Measurements from ENCODE around the gene NKX2-1. TPM values are rescaled to one million over a fixed set of nuclear protein-coding genes. Genes with fewer than 3 reads are reported as not detected.

Gene NKX2-1
- total RNA-seq, 3 donors from 2014 or later = not detected

DNA sequence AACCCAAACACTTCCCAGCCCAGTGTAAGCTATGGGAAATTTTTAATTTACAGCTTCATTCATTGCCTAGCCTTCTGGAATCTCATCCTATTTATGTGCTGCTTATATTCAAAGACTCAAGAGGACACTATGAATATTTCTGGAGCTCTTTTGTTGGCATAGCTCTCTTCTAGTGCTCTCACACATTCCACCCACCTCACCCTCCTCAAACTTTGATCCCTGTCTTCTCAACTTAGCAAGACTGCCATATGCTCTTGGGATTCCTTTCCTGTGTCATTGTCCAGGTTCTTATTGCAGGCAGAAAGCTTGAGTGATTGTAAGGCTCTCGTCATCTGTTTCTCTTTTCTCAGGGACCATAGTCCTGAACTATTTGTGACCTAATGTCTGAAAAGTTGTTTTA is 18.0 kb upstream of the NKX2-1 start:
- intact Hi-C loops (cut with DNase I, micrococcal nuclease) = no loop called here

DNA sequence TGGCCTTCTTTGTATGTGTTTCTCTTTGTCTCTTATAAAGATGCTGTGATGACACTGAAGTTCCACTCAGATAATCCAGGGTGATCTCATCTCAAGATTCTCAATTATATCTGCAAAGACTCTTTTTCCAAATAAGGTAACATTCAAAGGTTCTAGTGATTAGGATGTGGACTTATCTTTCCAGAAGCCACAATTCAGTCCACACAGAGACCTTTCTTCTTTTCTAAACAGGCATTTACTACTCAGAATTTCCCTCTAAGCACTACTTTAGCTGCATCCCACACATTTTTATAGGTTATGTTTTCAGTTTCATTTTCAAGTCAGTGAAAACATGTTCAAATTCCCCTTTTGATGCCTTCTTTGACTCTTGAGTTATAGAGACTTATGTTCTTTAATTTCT is 9.0 kb upstream of the NKX2-1 start:
- Histone ChIP-seq H3K9me3 (no peaks in the 10 kb centered on the region), H3K4me1 (ENCODE audit: low read depth) (no peaks in the 10 kb centered on the region), H3K4me3 (no peak overlapping the region), H3K36me3 (ENCODE audit: low read depth) (no peaks in the 10 kb centered on the region)
- TF ChIP-seq, protein P1, sequence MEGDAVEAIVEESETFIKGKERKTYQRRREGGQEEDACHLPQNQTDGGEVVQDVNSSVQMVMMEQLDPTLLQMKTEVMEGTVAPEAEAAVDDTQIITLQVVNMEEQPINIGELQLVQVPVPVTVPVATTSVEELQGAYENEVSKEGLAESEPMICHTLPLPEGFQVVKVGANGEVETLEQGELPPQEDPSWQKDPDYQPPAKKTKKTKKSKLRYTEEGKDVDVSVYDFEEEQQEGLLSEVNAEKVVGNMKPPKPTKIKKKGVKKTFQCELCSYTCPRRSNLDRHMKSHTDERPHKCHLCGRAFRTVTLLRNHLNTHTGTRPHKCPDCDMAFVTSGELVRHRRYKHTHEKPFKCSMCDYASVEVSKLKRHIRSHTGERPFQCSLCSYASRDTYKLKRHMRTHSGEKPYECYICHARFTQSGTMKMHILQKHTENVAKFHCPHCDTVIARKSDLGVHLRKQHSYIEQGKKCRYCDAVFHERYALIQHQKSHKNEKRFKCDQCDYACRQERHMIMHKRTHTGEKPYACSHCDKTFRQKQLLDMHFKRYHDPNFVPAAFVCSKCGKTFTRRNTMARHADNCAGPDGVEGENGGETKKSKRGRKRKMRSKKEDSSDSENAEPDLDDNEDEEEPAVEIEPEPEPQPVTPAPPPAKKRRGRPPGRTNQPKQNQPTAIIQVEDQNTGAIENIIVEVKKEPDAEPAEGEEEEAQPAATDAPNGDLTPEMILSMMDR (IDR thresholded peaks at IDR 0.05) = no peak
- ATAC-seq (no peak), DNase-seq (no peak)
- intact Hi-C loops (cut with DNase I, micrococcal nuclease) = no loop called here

More for the DNA sequence above, 18.0 kb upstream of the NKX2-1 start:
- DNase-seq (no peak), ATAC-seq (no peak)
- H3K4me3 ChIP-seq = no peak overlapping the region
- no peaks in the 10 kb centered on the region for H3K9me3 ChIP-seq
- TF ChIP-seq, protein P1 (IDR thresholded peaks at IDR 0.05) = no peak
- H3K36me3 ChIP-seq (ENCODE audit: low read depth) = no peaks in the 10 kb centered on the region
- no peaks in the 10 kb centered on the region for H3K4me1 ChIP-seq (ENCODE audit: low read depth)

DNA sequence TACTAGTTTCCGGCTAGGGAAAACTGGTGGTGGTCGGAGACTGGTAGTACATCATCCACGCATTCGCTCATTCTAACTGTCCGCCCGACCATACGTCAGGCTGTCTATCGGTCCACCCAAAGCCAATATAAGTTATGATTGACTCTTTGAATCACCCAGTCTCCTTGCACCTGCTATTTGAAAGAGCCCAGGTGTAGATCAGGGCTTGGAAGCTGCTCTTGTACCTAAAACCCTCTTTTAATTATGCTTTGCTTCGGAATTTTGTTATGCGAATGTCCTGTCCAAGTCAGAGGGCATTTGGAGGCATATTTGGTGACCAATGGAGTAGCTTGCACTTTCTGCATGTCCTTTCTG is 5.7 kb upstream of the NKX2-1 start:
- no peak overlapping the region for H3K4me3 ChIP-seq
- intact Hi-C loops (cut with DNase I, micrococcal nuclease) = no loop called here
- ATAC-seq = no peak

DNA sequence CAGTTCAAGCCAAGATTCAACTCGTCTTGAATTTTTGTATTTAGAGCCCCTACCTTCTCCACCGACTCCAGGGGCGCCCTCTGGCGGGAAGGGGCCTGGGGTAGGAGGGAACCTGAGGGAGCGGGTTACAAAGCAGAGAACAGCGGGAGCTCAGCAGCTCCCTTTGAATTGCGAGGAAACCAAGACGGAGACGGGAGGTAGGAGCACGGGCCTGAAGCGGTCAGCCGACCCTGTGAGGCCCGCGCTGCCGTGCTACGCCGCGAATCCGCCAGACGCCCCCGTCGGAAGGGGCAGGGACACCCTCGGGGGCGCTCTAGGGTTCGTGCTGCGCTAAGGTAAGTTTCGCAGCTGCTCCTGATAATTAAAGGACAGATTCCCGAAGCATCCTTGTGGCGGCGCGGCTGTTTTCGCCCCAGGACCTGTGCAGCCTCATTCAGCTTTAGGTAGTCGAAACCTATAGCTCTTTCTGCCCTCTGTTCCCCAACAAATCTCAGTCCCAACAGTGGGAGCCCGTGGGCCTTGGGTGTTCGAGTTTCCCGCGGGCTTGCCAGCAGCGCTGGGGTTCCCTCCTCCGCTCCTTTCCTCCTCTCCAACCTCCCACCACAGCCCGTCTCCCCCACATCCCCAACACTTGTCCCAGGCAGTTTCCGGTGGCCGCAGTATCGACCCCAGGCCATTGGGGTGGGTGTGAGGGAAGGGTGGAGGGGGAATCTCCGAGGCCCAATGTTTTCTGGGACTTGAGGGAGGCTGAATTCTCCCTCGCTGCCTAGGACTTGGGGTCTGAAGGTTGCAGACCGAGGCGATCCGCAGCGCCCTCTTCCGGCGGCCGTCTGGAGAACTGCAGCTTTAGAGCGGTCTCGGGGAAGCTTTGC is 5.1 kb upstream of the NKX2-1 start:
- TF ChIP-seq, protein P1 (IDR thresholded peaks at IDR 0.05) = peak; percentile 28
- no peaks in the 10 kb centered on the region for H3K36me3 ChIP-seq (ENCODE audit: low read depth)
- peak; percentile 66 for ATAC-seq
- peak in 2 of 3 donors; percentile 54 to 62 for DNase-seq
- H3K4me3 ChIP-seq = no peak overlapping the region
- H3K4me1 ChIP-seq (ENCODE audit: low read depth) = peaks cover 9% of the 10 kb centered on the region
- H3K9me3 ChIP-seq = no peaks in the 10 kb centered on the region
- intact Hi-C loops (cut with DNase I, micrococcal nuclease) = no loop called here

More for the DNA sequence above, 5.7 kb upstream of the NKX2-1 start:
- H3K36me3 ChIP-seq (ENCODE audit: low read depth) = no peaks in the 10 kb centered on the region
- peaks cover 4% of the 10 kb centered on the region for H3K4me1 ChIP-seq (ENCODE audit: low read depth)
- no peak for DNase-seq
- no peaks in the 10 kb centered on the region for H3K9me3 ChIP-seq
- TF ChIP-seq, protein P1 (IDR thresholded peaks at IDR 0.05) = no peak

DNA sequence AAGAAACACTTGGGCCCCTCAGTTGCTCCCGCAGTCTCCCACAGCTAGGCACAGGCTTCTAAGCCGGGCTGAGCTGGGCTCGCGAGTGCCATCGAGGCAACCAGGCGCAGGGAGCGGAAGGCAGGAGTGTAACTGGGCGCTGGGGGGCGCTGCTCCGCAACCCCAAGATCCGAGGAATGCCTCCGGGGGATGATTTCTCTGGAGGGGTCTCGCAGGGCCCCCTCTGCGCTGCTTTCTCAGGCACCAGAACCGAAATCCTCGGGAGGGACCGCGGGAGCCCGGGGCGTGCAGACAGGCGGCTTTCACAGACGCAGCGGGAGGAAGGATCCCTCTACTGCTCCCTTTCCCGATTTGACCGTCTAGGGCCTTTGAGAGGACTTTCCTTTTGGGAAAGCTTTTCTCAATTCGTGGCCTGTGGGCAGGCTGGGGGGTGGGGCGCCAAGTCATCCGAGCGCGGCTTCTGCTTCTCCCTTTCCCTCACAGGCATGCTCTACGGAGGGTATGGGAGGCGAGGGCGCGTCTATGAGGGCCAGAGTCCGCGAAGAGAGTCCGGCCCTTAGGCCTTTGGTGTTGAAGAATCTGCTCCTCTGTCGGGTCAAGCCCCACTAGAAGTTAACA is 4.3 kb upstream of the NKX2-1 start:
- Histone ChIP-seq H3K4me3 (no peak overlapping the region), H3K36me3 (ENCODE audit: low read depth) (no peaks in the 10 kb centered on the region), H3K9me3 (no peaks in the 10 kb centered on the region), H3K4me1 (ENCODE audit: low read depth) (peaks cover 17% of the 10 kb centered on the region)
- no peak for DNase-seq
- TF ChIP-seq, protein P1 (IDR thresholded peaks at IDR 0.05) = no peak
- intact Hi-C loops (cut with DNase I, micrococcal nuclease) = no loop called here
- no peak for ATAC-seq
